HG02970 (cell line): ENCODE data around the gene IFNK.
"Not testable (repeated sequence)": the region's sequence is repeated elsewhere in the genome, so short reads cannot be mapped to it uniquely, and the experiment has no call there.

Experiments used
- ATAC-seq: cut with Tn5 transposase; IDR thresholded peaks from one replicate; pipeline ENCODE4 v1.9.1; 2021; ENCODE audit warnings: mild to moderate bottlenecking, moderate library complexity, moderate number of reproducible peaks; ENCODE audit not compliant: unreplicated experiment, low FRiP score

The IFNK gene, protein sequence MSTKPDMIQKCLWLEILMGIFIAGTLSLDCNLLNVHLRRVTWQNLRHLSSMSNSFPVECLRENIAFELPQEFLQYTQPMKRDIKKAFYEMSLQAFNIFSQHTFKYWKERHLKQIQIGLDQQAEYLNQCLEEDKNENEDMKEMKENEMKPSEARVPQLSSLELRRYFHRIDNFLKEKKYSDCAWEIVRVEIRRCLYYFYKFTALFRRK

DNA sequence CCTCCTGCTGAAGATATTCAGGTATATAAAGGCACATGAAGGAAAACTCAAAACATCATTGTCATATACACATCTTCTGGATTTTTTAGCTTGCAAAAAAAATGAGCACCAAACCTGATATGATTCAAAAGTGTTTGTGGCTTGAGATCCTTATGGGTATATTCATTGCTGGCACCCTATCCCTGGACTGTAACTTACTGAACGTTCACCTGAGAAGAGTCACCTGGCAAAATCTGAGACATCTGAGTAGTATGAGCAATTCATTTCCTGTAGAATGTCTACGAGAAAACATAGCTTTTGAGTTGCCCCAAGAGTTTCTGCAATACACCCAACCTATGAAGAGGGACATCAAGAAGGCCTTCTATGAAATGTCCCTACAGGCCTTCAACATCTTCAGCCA, at the start of gene IFNK:
TSS of gene IFNK (plus strand) at position 55 of the 400 bp plus-strand sequence. CDS start at position 102, 47 bp downstream.
- ATAC-seq: no peak

DNA sequence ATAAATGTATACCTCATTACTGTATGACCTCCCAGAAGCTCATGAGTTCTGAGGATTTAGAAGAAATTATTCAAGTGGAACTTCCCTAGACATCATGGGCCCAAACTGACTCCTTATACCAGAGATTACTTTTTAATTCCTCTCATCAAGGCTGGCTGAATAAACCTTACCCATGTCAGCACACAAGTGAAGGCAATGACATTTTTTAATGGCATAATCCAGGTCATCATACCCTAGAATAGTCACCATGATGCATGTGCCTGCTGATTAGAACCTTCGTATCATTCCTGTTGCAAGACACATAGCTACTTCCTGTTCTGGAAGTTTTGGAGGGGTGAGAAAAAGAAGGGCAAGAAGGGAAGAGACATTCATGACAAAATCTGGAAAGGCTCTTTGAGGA, 49.8 kb upstream of the IFNK start:
- no peak for ATAC-seq

DNA sequence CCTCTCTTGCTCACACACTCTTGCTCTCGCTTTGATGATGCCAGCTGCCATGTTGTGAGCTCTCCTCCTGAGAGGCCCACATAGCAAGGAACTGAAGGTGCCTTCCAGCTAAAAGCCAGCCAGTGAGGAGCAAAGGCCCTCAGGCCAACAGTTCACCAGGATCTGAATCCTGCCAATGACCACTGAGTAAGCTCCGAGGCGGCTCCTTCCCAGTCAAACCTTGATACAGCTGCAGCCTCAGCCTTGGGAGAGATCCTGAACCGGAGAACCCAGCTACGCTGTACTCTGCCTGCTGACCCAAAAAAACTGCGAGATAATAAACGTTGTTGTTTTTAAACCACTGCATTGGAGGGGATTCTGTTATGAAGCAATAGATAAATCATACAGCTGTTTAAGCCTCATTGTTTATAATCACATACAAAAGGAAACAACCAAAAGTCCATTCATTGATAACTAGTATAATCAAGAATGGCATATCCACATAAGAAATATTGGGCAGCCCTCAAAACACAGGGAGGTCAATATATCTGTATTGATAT, 49.0 kb upstream of the IFNK start:
- no peak for ATAC-seq

DNA sequence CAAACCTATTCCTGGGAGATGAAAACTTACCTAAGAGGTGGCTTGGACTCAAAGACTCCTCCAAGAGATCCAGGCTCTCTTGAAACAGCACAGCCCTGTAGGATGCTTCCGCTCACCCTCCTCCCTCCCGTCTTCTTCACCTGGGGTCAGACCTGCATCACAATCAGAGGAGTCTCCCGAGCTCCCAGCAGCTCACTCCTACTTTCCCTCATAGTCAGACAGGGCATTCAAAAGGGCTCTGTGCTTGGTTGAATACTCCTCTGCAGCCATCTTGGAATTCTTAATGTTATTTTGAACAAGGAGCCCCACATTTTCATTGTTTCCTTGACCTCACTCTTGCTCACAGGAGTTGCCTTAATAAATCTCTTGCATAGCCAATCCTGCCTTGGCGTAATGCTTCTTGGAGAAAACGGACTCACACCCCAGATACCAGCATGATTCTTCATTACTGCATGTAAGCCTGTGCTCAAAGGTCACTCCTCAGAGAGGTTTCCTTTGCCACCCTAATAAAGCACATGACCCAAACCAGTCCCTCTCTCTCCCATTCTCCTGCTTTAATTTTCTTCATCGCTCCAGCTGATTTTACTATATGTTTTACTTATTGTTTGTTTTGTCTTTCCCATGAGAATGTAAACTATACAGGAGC, 47.1 kb upstream of the IFNK start:
- no peak for ATAC-seq

DNA sequence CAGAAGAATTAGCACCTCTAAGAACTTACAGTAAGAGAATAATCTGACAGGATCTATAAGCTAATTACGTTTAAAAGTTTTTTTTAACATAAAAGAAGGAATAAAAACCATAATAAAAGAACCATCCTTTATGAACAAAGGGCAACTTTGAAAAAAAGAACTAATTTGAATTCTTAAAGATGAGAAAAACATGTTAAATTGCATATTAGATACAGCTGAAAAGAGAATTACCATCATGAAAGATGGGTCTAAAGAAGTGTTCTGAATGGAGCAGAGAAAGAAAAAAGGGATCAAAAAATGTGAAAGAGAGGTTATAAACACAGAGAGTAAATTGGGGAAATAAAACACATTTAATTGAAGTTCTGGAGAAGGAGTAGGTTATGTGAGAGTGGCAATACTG, 45.8 kb upstream of the IFNK start:
- ATAC-seq: no peak

DNA sequence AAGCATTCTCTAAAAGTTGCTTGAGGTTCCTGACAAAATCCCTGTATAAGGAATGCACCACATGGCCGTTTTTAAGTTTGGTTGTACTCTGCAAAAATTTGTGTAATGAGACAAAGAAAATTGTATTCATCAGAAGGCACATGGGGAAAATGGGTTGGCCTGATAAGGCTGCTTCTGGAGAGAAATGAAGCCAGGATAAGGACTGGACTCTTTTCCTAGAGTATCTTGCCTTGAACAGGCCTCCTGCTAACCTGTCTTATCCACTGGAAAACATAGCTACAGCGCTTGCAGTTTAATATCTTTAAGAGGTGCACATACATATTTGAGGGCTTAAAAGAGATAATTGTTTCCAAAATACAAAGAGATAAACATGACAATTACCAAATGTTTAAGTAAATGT, 41.4 kb upstream of the IFNK start:
- ATAC-seq: no peak

GRCh38 chr9:27483576-27483975, 40.5 kb upstream of the IFNK start:
- ATAC-seq: no peak

GRCh38 chr9:27485158-27485557, 38.9 kb upstream of the IFNK start:
- peak; percentile 51 for ATAC-seq

- no peak for ATAC-seq
These were observed 36.9 kb upstream of the IFNK start for GRCh38 chr9:27487128-27487640.

DNA sequence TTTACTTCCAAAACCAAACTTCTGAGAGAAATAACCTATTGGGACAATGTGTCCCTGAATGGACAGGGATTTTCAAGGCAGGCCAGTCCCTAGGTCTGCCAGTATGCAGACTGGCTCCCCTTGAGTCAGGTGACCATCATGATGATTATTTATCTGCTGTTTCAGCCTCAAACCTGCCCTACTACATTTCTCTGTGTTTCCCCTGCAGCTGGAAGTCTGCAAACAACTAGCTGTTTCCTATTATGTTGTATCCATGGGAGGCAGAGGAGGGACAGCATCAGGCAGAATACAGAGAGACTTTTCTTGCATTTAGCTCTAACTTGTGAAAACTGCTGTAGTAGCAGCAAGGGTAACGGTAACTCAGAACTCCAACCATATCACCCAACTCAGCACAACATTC, 36.2 kb upstream of the IFNK start:
- ATAC-seq: no peak

- ATAC-seq: peak; percentile 76
These were observed 34.8 kb upstream of the IFNK start for GRCh38 chr9:27489087-27489876.

GRCh38 chr9:27491154-27491553, 32.9 kb upstream of the IFNK start:
- no peak for ATAC-seq

- ATAC-seq: no peak
These were observed 28.5 kb upstream of the IFNK start for GRCh38 chr9:27495480-27496134.

GRCh38 chr9:27496135-27496504, 28.0 kb upstream of the IFNK start:
- no peak for ATAC-seq

DNA sequence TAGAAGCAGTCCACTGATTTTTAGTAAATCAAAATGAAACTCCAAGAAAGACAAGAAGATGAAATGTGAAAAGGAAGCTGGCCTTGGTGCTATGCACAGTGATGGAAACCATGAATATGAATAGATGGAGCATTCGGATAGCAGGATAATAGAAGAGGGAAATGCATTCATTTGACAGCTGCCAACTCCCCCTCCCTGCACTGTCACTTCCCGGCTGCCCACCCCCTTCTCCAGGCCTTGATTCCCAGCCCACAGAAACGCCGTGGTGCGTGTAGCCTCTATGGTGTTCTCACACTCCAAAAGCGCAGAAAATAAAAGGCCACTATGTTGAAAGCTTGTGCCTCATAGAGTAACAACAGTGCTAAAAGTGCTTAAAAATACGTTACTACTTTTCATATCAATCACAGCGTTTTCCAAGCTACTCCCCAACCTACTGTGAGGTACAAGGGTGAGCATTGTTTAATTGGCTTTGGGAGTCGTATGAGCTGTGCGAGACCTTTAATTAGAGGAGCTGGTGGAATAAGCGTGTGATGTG, 26.1 kb upstream of the IFNK start:
- ATAC-seq: no peak

- no peak for ATAC-seq
These were observed 24.6 kb upstream of the IFNK start for GRCh38 chr9:27499451-27499850.

DNA sequence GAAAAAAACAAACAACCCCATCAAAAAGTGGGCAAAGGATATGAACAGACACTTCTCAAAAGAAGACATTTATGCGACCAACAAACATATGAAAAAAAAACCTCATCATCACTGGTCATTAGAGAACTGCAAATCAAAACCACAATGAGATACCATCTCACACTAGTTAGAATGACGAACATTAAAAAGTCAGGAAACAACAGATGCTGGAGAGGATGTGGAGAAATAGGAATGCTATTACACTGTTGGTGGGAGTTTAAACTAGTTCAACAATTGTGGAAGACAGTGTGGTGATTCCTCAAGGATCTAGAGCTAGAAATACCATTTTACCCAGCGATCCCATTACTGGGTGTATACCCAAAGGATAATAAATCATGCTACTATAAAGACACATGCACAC, 23.2 kb upstream of the IFNK start:
- ATAC-seq: not testable (repeated sequence)

GRCh38 chr9:27503623-27504022, 20.5 kb upstream of the IFNK start:
- ATAC-seq: no peak

DNA sequence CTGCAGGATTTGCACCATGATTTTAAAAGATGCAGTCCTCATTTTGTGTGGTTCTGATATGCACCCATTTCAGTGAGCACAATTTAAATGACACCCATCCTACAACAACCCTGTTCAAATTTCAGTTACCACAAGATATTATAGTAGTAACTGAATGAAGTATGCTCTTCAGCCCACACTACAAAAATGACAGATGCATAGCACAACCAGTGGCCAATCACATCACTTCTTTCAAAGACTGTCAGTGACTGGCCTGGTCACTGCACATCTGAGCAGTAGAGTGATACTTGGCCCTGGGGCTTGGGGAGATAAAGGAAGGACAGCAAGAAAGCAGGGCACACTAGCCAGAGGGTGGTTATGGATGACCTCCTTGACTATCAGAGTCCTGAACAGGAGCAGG, 19.8 kb upstream of the IFNK start:
- no peak for ATAC-seq

DNA sequence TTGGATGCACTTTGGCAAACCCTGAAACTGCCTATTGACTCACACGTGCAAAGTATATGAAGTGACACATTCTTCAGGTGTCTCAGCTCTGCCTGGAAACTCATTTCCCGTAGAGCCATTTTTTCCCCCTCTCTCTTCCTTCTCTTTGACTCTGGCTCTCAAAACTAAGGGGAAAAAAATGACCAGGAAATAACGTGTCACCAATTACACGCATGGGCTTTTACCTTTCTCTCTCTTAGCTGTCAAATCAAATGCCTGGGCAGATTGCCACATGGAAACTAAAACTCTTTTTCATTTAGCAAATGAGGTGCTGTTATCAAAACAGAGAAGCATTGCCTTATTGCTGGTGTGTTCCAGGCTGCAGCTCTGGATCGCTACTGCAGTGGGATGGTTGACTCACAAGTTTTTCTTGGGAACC, 18.3 kb upstream of the IFNK start:
- no peak for ATAC-seq
